Suprapubic skin (tissue), 4 donors: Measurements from ENCODE around the gene ACTL10. TPM values are rescaled to one million over a fixed set of nuclear protein-coding genes. Genes with fewer than 3 reads are reported as not detected.

Source experiments
- DNase-seq, 2 donors: peaks; one replicate each; pipeline ENCODE4 v3.0.0-alpha.2; 2019; ENCODE audit warnings: low spot score in 2 of 2
- H3K27ac ChIP-seq: fragments of 200-600 bp; sonication (generic); one replicate; pipeline ENCODE4 v1.5.1; 2019
- H3K27me3 ChIP-seq: fragments of 200-600 bp; sonication (generic); one replicate; pipeline ENCODE4 v1.5.1; 2019
- H3K36me3 ChIP-seq: fragments of 200-600 bp; sonication (generic); one replicate; pipeline ENCODE4 v1.5.1; 2019
- H3K4me1 ChIP-seq: fragments of 200-600 bp; sonication (generic); one replicate; pipeline ENCODE4 v1.5.1; 2019
- H3K4me3 ChIP-seq: fragments of 200-600 bp; sonication (generic); one replicate; pipeline ENCODE4 v1.5.1; 2019; ENCODE audit warnings: mild to moderate bottlenecking
- H3K9me3 ChIP-seq: fragments of 200-600 bp; sonication (generic); one replicate; pipeline ENCODE4 v1.5.1; 2019
- EP300 ChIP-seq: sonication (generic); formaldehyde crosslinking; IDR thresholded peaks from one replicate; pipeline ENCODE4 v1.6.1; 2017; ENCODE audit warnings: antibody characterized with exemption
- POLR2A ChIP-seq, 2 donors: fragments of 450-650 bp; IDR thresholded peaks; one replicate each; pipeline ENCODE4 v1.6.1; 2017; ENCODE audit warnings: antibody characterized with exemption in 2 of 2, mild to moderate bottlenecking in 2 of 2, moderate library complexity in 2 of 2
- POLR2AphosphoS5 ChIP-seq, 3 donors: sonication (generic); formaldehyde crosslinking; IDR thresholded peaks; one replicate each; pipeline ENCODE4 v1.6.1; 2017; ENCODE audit warnings: antibody characterized with exemption in 3 of 3
- WGBS: methylation state at CpG from one replicate; pipeline ENCODE4 v1.1.5; 2018; 5-methylcytosine and 5-hydroxymethylcytosine counted together
- total RNA-seq, 4 donors: library from RNA; depleted of rRNA; stranded (reverse); fragments of >200 nt; gene quantifications; one replicate each; pipeline ENCODE4 v1.1.0, GENCODE V29; 2016
- TF ChIP-seq, protein P1 (sequence below), 2 donors: fragments of 200-600 bp in 1 of 2; fragments of 450-650 bp in 1 of 2; sonication (generic) in 1 of 2; IDR thresholded peaks; one replicate each; pipeline ENCODE4 v1.5.1; 2016 to 2019; ENCODE audit warnings: antibody characterized with exemption in 2 of 2, mild to moderate bottlenecking in 1 of 2, moderate library complexity in 1 of 2

ACTL10 gene
- total RNA-seq, 4 donors from 2014 or later: 1.3 to 4.9 (median 3.0) TPM

GRCh38 chr20:33674294-33675135, 7.8 kb downstream of the ACTL10 start, which contains the start of gene NECAB3:
Gene NECAB3, minus strand, starts transcription at chr20:33674428. Its CDS starts 76 bp downstream, at chr20:33674352.
- no peaks in the 10 kb centered on the region for H3K27me3 ChIP-seq
- H3K9me3 ChIP-seq: no peaks in the 10 kb centered on the region
- peak within 1 kb of the TSS; percentile 83 for H3K4me3 ChIP-seq
- TF ChIP-seq, protein P1, sequence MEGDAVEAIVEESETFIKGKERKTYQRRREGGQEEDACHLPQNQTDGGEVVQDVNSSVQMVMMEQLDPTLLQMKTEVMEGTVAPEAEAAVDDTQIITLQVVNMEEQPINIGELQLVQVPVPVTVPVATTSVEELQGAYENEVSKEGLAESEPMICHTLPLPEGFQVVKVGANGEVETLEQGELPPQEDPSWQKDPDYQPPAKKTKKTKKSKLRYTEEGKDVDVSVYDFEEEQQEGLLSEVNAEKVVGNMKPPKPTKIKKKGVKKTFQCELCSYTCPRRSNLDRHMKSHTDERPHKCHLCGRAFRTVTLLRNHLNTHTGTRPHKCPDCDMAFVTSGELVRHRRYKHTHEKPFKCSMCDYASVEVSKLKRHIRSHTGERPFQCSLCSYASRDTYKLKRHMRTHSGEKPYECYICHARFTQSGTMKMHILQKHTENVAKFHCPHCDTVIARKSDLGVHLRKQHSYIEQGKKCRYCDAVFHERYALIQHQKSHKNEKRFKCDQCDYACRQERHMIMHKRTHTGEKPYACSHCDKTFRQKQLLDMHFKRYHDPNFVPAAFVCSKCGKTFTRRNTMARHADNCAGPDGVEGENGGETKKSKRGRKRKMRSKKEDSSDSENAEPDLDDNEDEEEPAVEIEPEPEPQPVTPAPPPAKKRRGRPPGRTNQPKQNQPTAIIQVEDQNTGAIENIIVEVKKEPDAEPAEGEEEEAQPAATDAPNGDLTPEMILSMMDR (IDR thresholded peaks at IDR 0.05): no peak
- no peak for TF ChIP-seq EP300
- TF ChIP-seq POLR2A (IDR thresholded peaks at IDR 0.05): no peak
- no peak for TF ChIP-seq POLR2AphosphoS5 (IDR thresholded peaks at IDR 0.05)
- 11% methylated on average over 23 of the region's 73 CpGs for WGBS
- H3K4me1 ChIP-seq: peaks cover 57% of the 10 kb centered on the region
- peak within 1 kb of the TSS; percentile 91 for H3K27ac ChIP-seq
- DNase-seq: peak; percentile 89 to 90
- H3K36me3 ChIP-seq: peaks cover 4% of the 10 kb centered on the region

DNA sequence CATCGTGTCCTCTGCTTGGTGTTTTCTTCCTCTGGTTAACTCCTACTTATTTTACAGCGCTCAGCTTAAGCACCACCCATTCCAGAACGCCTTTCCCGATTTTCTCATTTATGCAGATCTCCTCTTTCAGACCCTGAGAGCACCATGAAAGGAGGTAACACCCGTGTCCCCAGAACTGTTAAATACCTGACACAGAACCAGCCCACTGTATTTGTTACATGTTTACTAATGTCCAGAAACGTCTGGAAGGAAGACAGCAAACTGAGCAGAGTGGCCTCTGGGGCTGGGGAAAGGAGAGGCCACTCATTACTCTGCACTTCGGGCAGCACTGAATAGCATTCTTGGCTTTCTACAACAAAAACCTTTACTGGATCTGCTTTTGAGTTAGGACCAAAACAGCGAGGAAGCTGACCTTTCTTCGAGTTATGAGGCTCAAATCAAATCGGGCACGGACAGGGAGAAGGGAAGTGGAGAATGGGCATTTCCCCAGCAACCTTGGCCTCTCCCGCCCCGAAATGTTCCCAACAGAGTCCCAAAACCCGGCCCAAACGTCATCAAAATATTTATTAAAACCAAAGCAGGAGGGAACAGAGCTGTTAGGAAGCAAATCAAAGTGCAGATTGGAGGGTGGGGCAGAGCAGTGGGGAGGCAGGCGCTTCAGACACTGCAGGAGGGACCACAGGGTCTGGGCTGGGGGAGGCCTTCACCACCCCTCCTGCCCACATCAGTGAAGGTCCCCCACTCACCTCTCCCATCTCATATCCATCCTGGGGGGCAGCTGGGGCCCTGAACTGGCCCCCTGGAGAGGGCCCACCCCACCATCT, 8.6 kb downstream of the ACTL10 start:
- H3K9me3 ChIP-seq: no peaks in the 10 kb centered on the region
- peaks cover 4% of the 10 kb centered on the region for H3K36me3 ChIP-seq
- peak overlapping the region; percentile 83 for H3K4me3 ChIP-seq
- H3K4me1 ChIP-seq: peaks cover 53% of the 10 kb centered on the region
- TF ChIP-seq, protein P1 (IDR thresholded peaks at IDR 0.05): no peak
- TF ChIP-seq POLR2A (IDR thresholded peaks at IDR 0.05) (no peak), EP300 (no peak), POLR2AphosphoS5 (IDR thresholded peaks at IDR 0.05) (peak in 1 of 3 donors; percentile 25)
- 32% methylated on average over 16 of the region's 16 CpGs for WGBS
- no peaks in the 10 kb centered on the region for H3K27me3 ChIP-seq
- peak overlapping the region; percentile 91 for H3K27ac ChIP-seq
- no peak for DNase-seq

- TF ChIP-seq POLR2AphosphoS5 (IDR thresholded peaks at IDR 0.05): no peak
- TF ChIP-seq EP300: no peak
- TF ChIP-seq POLR2A (IDR thresholded peaks at IDR 0.05): no peak
- TF ChIP-seq, protein P1 (IDR thresholded peaks at IDR 0.05): no peak
- Histone ChIP-seq H3K4me3 (no peak overlapping the region), H3K27ac (peak overlapping the region; percentile 91), H3K4me1 (peaks cover 53% of the 10 kb centered on the region), H3K36me3 (peaks cover 4% of the 10 kb centered on the region), H3K27me3 (no peaks in the 10 kb centered on the region), H3K9me3 (no peaks in the 10 kb centered on the region)
- no peak for DNase-seq
- 83% methylated on average over 7 of the region's 11 CpGs for WGBS
These were observed 9.4 kb downstream of the ACTL10 start for GRCh38 chr20:33676121-33676520.

- Histone ChIP-seq H3K4me3 (no peak overlapping the region), H3K9me3 (no peaks in the 10 kb centered on the region), H3K27ac (peak overlapping the region; percentile 91), H3K36me3 (no peaks in the 10 kb centered on the region), H3K27me3 (no peaks in the 10 kb centered on the region), H3K4me1 (peaks cover 53% of the 10 kb centered on the region)
- 84% methylated on average over 6 of the region's 31 CpGs for WGBS
- TF ChIP-seq, protein P1 (IDR thresholded peaks at IDR 0.05): no peak
- TF ChIP-seq EP300 (no peak), POLR2A (IDR thresholded peaks at IDR 0.05) (no peak), POLR2AphosphoS5 (IDR thresholded peaks at IDR 0.05) (no peak)
- DNase-seq: no peak
These were observed 10.2 kb downstream of the ACTL10 start for GRCh38 chr20:33676652-33677645.
